Measurements from ENCODE around the gene FBXL2.

Gene FBXL2

GRCh38 chr3:33419948-33420347 is 142.7 kb downstream of the FBXL2 start:
- H3K9me3 ChIP-seq (ENCODE audit: insufficient read depth, low read length) = no peaks in the 10 kb centered on the region
- TF ChIP-seq EZH2phosphoT487 (IDR thresholded peaks at IDR 0.05; ENCODE audit: low read depth) (no peak), CTCF (IDR thresholded peaks at IDR 0.05; ENCODE audit: low read depth, low read length) (no peak)
- H3K4me3 ChIP-seq (ENCODE audit: low read length) = no peak overlapping the region; the same call in 1 of the 2 replicates
- H3K36me3 ChIP-seq (replicated peaks; ENCODE audit: low read depth, low read length) = peaks cover 67% of the 10 kb centered on the region
- peaks cover 27% of the 10 kb centered on the region; the same call in 1 of the 2 replicates for H4K20me1 ChIP-seq (ENCODE audit: insufficient read depth, low read length)
- H3K4me1 ChIP-seq (ENCODE audit: low read length) = peaks cover 14% of the 10 kb centered on the region
- peak overlapping the region; percentile 34 for H3K27ac ChIP-seq (ENCODE audit: low read length)
- peak overlapping the region; percentile 30 for H3K4me2 ChIP-seq (ENCODE audit: low read length)
- H3K27me3 ChIP-seq (ENCODE audit: low read depth, low read length) = no peaks in the 10 kb centered on the region
- no peak overlapping the region for H3K9ac ChIP-seq (ENCODE audit: low read length)
- H2AFZ ChIP-seq (ENCODE audit: low read depth, low read length) = no peak overlapping the region
- peaks cover 71% of the 10 kb centered on the region for H3K79me2 ChIP-seq (ENCODE audit: low read length)

DNA sequence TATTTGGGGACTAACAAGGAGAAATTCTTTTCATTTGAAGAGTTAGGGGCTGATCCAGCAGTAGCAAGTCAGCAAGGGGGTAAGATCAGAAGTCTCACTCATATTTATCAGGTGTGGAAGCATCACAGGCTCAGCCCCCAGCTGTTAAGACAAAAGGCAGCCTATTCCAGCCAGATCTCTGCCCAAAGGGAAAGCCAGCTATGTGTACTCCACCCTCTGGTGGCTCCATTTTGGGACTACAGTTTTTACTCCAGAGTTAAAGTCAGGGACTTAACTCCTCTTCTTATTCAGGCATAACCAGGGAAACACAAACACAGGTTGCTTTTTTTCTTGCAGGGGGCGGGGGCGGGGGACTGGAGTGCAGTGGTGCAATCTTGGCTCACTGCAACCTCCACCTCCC is 143.7 kb downstream of the FBXL2 start:
- Histone ChIP-seq H3K36me3 (replicated peaks; ENCODE audit: low read depth, low read length) (peaks cover 65% of the 10 kb centered on the region), H4K20me1 (ENCODE audit: insufficient read depth, low read length) (peaks cover 27% of the 10 kb centered on the region), H3K4me1 (ENCODE audit: low read length) (peaks cover 14% of the 10 kb centered on the region), H3K27me3 (ENCODE audit: low read depth, low read length) (no peaks in the 10 kb centered on the region), H3K27ac (ENCODE audit: low read length) (no peak overlapping the region), H3K9ac (ENCODE audit: low read length) (no peak overlapping the region), H3K79me2 (ENCODE audit: low read length) (peaks cover 76% of the 10 kb centered on the region), H3K4me3 (ENCODE audit: low read length) (no peak overlapping the region), H3K9me3 (ENCODE audit: insufficient read depth, low read length) (no peaks in the 10 kb centered on the region), H3K4me2 (ENCODE audit: low read length) (no peak overlapping the region), H2AFZ (ENCODE audit: low read depth, low read length) (no peak overlapping the region)
- TF ChIP-seq EZH2phosphoT487 (IDR thresholded peaks at IDR 0.05; ENCODE audit: low read depth) = no peak
- no peak for TF ChIP-seq CTCF (IDR thresholded peaks at IDR 0.05; ENCODE audit: low read depth, low read length)

DNA sequence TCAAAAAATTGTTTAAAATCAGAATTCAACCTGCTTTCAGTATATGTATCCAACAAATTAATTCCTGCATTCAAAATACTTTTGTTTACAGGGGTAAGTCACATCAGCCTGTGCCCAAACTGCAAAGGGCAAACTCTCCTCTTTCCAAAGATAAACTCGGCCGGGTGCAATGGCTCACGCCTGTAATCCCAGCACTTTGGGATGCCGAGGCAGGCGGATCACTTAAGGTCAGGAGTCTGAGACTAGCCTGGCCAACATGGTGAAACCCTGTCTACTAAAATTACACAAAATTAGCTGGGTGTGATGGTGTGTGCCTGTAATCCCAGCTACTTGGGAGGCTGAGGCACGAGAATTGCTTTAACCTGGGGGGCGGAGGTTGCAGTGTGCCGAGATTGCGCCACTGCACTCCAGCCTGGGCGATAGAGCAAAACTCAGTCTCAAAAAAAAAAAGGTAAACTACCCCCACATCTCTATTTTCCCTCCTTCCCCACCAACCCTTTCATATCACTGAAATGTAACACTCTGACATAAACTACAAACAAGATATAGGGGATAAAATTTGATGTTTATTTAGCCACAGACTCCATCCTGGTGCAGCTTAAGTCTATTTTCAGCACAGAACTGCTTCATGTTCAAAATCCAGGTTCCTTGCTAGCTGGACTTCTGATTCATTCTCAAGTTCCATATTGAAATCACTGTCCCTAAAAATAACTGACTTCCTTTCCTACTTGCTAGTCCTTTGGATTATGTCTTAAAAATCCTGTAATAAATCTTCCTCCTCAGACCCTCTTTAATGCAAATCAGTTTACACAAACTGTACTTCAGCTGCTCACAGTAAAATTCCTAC is 147.6 kb downstream of the FBXL2 start:
- no peaks in the 10 kb centered on the region for H3K9me3 ChIP-seq (ENCODE audit: insufficient read depth, low read length)
- no peak overlapping the region for H3K4me3 ChIP-seq (ENCODE audit: low read length)
- H3K79me2 ChIP-seq (ENCODE audit: low read length) = peaks cover 94% of the 10 kb centered on the region
- H3K27ac ChIP-seq (ENCODE audit: low read length) = no peak overlapping the region
- H3K36me3 ChIP-seq (replicated peaks; ENCODE audit: low read depth, low read length) = peaks cover 40% of the 10 kb centered on the region
- no peak overlapping the region for H3K9ac ChIP-seq (ENCODE audit: low read length)
- H3K4me1 ChIP-seq (ENCODE audit: low read length) = peaks cover 18% of the 10 kb centered on the region
- H3K4me2 ChIP-seq (ENCODE audit: low read length) = no peak overlapping the region
- no peaks in the 10 kb centered on the region for H3K27me3 ChIP-seq (ENCODE audit: low read depth, low read length)
- H4K20me1 ChIP-seq (ENCODE audit: insufficient read depth, low read length) = peaks cover 52% of the 10 kb centered on the region
- no peak overlapping the region for H2AFZ ChIP-seq (ENCODE audit: low read depth, low read length)
- no peak for TF ChIP-seq EZH2phosphoT487 (IDR thresholded peaks at IDR 0.05; ENCODE audit: low read depth)

DNA sequence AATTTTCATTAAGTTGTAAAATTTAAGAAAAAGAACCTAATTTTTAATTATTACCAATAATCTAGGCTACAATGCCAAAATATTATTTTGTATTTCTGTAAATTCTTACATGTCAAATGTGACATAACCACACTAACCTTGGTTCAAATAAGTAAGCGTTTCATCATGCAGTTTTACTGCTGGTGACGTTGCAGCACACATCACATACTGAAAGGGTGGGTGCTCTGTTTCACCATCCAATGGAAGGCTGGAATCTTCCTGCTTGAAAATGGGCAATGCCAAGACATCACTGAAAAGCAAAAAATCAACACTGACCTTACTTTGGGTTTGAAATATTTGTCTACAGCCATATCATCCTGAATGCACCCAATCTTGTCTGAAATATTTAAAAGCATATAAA is 148.2 kb downstream of the FBXL2 start:
- Histone ChIP-seq H3K79me2 (ENCODE audit: low read length) (peaks cover 94% of the 10 kb centered on the region), H3K4me1 (ENCODE audit: low read length) (peaks cover 18% of the 10 kb centered on the region), H2AFZ (ENCODE audit: low read depth, low read length) (no peak overlapping the region), H3K9me3 (ENCODE audit: insufficient read depth, low read length) (no peaks in the 10 kb centered on the region), H3K27ac (ENCODE audit: low read length) (no peak overlapping the region), H3K36me3 (replicated peaks; ENCODE audit: low read depth, low read length) (peaks cover 36% of the 10 kb centered on the region), H3K27me3 (ENCODE audit: low read depth, low read length) (no peaks in the 10 kb centered on the region), H3K9ac (ENCODE audit: low read length) (no peak overlapping the region), H3K4me3 (ENCODE audit: low read length) (no peak overlapping the region), H3K4me2 (ENCODE audit: low read length) (no peak overlapping the region), H4K20me1 (ENCODE audit: insufficient read depth, low read length) (peaks cover 56% of the 10 kb centered on the region)
- TF ChIP-seq EZH2phosphoT487 (IDR thresholded peaks at IDR 0.05; ENCODE audit: low read depth) (no peak), CTCF (IDR thresholded peaks at IDR 0.05; ENCODE audit: low read depth, low read length) (no peak)

Data from OCI-LY3 (cell line).